DOHH2 (cell line): ENCODE results near the gene MYF5.

Experiments
- H3F3A ChIP-seq: fragments of 200-600 bp; sonication (generic), shearing (Covaris generic); 2 replicates; pipeline ENCODE4 v1.6.0; 2016; ENCODE audit warnings: antibody characterized with exemption, mild to moderate bottlenecking; ENCODE audit not compliant: control insufficient read depth, insufficient read depth
- H3K27ac ChIP-seq: fragments of 200-600 bp; sonication (generic); 2 replicates; pipeline ENCODE4 v1.5.1; 2014; ENCODE audit warnings: low read depth, mild to moderate bottlenecking, low read length, moderate library complexity
- H3K27me3 ChIP-seq: fragments of 200-600 bp; sonication (generic); 2 replicates; pipeline ENCODE4 v1.6.1; 2014; ENCODE audit warnings: mild to moderate bottlenecking, low read length, mixed read lengths; ENCODE audit not compliant: control insufficient read depth
- H3K36me3 ChIP-seq: fragments of 200-600 bp; sonication (generic); 2 replicates; pipeline ENCODE4 v1.6.1; 2014; ENCODE audit warnings: mild to moderate bottlenecking, low read length, moderate library complexity, mixed read lengths; ENCODE audit not compliant: control insufficient read depth
- H3K4me1 ChIP-seq: fragments of 200-600 bp; sonication (generic); 2 replicates; pipeline ENCODE4 v1.6.1; 2014; ENCODE audit warnings: mild to moderate bottlenecking, low read length, mixed read lengths; ENCODE audit not compliant: control insufficient read depth
- H3K4me2 ChIP-seq: fragments of 200-600 bp; sonication (generic); 2 replicates; pipeline ENCODE4 v1.6.0; 2014; ENCODE audit warnings: mild to moderate bottlenecking, low read length, moderate library complexity
- H3K4me3 ChIP-seq: fragments of 200-600 bp; sonication (generic); 2 replicates; pipeline ENCODE4 v1.5.1; 2014; ENCODE audit warnings: mild to moderate bottlenecking, low read length, mixed read lengths
- H3K79me2 ChIP-seq: fragments of 200-600 bp; sonication (generic); 2 replicates; pipeline ENCODE4 v1.6.1; 2014; ENCODE audit warnings: mild to moderate bottlenecking, low read length, mixed read lengths; ENCODE audit not compliant: control insufficient read depth
- H3K9me2 ChIP-seq: fragments of 200-600 bp; sonication (generic); replicated peaks from 2 replicates; pipeline ENCODE4 v1.6.1; 2014; ENCODE audit warnings: mild to moderate bottlenecking, low read length, mixed read lengths; ENCODE audit not compliant: control insufficient read depth
- H3K9me3 ChIP-seq: fragments of 200-600 bp; sonication (generic); 2 replicates; pipeline ENCODE4 v1.6.1; 2014; ENCODE audit warnings: antibody characterized with exemption, low read length, mixed read lengths; ENCODE audit not compliant: control insufficient read depth, insufficient read depth
- H4K20me1 ChIP-seq: fragments of 200-600 bp; sonication (generic); 2 replicates; pipeline ENCODE4 v1.6.0; 2014; ENCODE audit warnings: low read depth, mild to moderate bottlenecking, antibody characterized with exemption, low read length, moderate library complexity; ENCODE audit not compliant: control insufficient read depth, insufficient read depth
- CTCF ChIP-seq: fragments of 200-600 bp; sonication (generic); IDR thresholded peaks from one replicate; pipeline ENCODE4 v1.5.1; 2014; ENCODE audit warnings: antibody characterized with exemption, mild to moderate bottlenecking, low read depth, low read length; ENCODE audit not compliant: poor library complexity, severe bottlenecking
- EZH2phosphoT487 ChIP-seq: fragments of 200-600 bp; sonication (generic); IDR thresholded peaks from 2 replicates; pipeline ENCODE4 v1.6.1; 2017; ENCODE audit warnings: borderline replicate concordance, mild to moderate bottlenecking, antibody characterized with exemption, low read length, moderate library complexity, mixed read lengths

Gene MYF5

GRCh38 chr12:80745851-80746505, 29.3 kb downstream of the MYF5 start:
- Histone ChIP-seq H3K4me1 (no peaks in the 10 kb centered on the region), H3K27ac (no peak overlapping the region), H3K4me2 (no peak overlapping the region), H3K4me3 (no peak overlapping the region), H3K36me3 (no peaks in the 10 kb centered on the region), H3K27me3 (no peaks in the 10 kb centered on the region), H4K20me1 (no peaks in the 10 kb centered on the region), H3K9me3 (no peaks in the 10 kb centered on the region), H3K79me2 (no peaks in the 10 kb centered on the region), H3K9me2 (no peaks in the 10 kb centered on the region), H3F3A (no peaks in the 10 kb centered on the region)
- TF ChIP-seq EZH2phosphoT487: no peak
- no peak for TF ChIP-seq CTCF

GRCh38 chr12:80747800-80748199, 31.1 kb downstream of the MYF5 start:
- TF ChIP-seq EZH2phosphoT487: no peak
- no peak for TF ChIP-seq CTCF
- Histone ChIP-seq H3K4me1 (no peaks in the 10 kb centered on the region), H3K79me2 (no peaks in the 10 kb centered on the region), H3K27me3 (no peaks in the 10 kb centered on the region), H3K9me3 (no peaks in the 10 kb centered on the region), H3K4me2 (no peak overlapping the region), H3K36me3 (no peaks in the 10 kb centered on the region), H3K9me2 (no peaks in the 10 kb centered on the region), H3F3A (no peaks in the 10 kb centered on the region), H3K4me3 (no peak overlapping the region), H4K20me1 (no peaks in the 10 kb centered on the region), H3K27ac (no peak overlapping the region)

GRCh38 chr12:80749456-80749855, 32.7 kb downstream of the MYF5 start:
- H3K4me3 ChIP-seq: no peak overlapping the region
- H3K9me3 ChIP-seq: no peaks in the 10 kb centered on the region
- no peaks in the 10 kb centered on the region for H3K9me2 ChIP-seq
- H3K4me2 ChIP-seq: no peak overlapping the region
- H3F3A ChIP-seq: no peaks in the 10 kb centered on the region
- no peak overlapping the region for H3K27ac ChIP-seq
- H3K27me3 ChIP-seq: no peaks in the 10 kb centered on the region
- no peaks in the 10 kb centered on the region for H4K20me1 ChIP-seq
- no peaks in the 10 kb centered on the region for H3K4me1 ChIP-seq
- H3K79me2 ChIP-seq: no peaks in the 10 kb centered on the region
- TF ChIP-seq EZH2phosphoT487 (no peak), CTCF (no peak)
- H3K36me3 ChIP-seq: no peaks in the 10 kb centered on the region
